GM19035 (cell line): ENCODE results near the gene PTPRO.
"Not testable (repeated sequence)": the region's sequence is repeated elsewhere in the genome, so short reads cannot be mapped to it uniquely, and the experiment has no call there.

ENCODE experiments used
- ATAC-seq: cut with Tn5 transposase; IDR thresholded peaks from one replicate; pipeline ENCODE4 v1.9.1; 2021; ENCODE audit not compliant: unreplicated experiment

The PTPRO gene

DNA sequence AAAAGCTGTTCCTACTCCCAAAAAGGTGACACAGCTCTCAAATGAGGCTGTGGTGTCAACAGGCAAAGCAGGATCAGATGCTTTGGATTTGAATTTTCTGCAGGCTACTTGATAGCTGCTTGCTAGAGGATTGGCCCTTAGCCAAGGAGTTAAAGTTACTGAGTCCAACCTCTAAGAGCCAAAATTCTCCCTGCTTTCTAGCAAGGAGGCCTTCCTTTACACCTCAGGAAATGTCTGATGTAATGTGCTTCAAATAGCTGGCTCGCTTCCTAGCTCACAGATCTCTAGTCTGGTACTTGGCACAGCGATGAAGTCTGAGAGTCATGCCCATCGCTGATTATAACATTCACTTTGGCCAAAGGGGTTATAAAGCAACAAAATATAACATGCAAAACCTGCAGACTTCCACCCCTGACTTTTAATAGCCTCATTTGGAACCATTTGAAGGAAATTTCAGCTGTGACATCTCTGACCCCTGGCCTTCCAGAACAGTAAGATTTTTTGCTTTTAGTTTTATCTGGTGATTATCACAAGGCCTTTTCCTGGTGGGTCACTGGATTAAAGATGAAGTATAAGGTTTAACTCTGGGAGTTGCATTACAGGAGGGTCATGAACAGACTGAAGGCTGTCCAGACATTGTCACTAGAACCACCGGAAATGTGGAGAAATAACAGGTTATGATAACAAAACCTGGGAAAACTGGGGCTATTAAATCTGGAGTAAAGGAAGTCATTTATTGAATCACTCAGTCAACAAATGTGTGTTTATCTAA lies 277.1 kb downstream of the PTPRO start:
- ATAC-seq, result no peak

DNA sequence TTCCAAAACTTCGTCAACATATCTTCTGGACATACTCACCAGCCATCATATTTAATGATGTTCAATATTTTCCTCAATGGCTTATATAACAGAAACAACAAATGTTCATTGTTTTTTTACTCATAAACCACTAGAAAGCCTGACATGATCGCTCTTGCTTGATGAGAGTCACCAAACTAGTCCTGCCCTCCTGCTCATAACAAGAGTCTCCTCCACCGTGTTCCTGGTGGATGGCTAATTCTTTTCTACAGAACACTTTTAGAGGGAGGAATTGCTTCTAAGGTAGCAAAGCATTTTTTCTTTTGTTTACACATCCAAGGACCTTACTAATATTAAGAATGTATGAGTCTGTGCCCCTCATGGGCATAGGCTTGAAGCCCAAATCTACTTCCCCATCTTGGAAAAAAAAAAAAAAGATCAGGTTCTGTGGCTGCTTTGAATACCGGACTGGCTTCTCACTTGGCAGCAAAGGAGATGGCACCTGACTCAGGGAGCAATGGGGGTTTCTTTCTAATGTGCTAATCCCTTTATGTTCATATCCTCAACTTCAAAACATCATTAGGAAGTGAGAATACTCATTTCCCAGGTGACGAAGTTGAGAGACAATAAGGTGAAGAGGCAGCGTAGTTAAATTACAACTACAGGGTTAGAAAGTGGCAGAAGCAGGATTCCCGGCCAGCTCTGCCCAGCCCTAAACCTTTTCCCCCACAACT lies 278.1 kb downstream of the PTPRO start:
- no peak for ATAC-seq

DNA sequence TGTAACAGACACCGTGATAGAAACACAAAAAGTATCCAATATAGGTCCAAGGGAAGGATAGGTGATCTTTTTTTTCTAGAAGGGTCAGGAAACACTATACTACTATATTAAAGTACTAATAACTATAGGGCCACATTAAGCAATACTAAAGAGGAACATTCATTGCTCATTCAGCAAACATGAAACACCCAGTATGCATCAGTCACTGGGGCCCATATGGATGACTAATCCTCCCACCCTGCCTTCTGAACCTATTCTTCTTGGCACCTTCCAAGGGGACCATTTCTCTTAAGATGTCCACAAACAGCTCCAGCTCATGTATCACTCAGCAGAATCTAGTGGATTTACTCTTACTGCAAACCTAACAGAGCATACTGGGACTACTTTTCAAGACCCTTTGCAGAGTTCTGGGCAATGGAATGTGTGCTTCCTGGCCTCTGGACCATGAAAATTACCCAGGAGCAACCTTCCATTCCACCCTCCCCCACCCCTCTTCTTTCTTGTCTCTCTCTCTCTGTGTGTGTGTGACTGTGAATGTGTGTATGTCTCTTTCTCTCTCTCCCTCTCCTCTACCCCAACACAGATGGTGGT lies 279.0 kb downstream of the PTPRO start:
- no peak for ATAC-seq

DNA sequence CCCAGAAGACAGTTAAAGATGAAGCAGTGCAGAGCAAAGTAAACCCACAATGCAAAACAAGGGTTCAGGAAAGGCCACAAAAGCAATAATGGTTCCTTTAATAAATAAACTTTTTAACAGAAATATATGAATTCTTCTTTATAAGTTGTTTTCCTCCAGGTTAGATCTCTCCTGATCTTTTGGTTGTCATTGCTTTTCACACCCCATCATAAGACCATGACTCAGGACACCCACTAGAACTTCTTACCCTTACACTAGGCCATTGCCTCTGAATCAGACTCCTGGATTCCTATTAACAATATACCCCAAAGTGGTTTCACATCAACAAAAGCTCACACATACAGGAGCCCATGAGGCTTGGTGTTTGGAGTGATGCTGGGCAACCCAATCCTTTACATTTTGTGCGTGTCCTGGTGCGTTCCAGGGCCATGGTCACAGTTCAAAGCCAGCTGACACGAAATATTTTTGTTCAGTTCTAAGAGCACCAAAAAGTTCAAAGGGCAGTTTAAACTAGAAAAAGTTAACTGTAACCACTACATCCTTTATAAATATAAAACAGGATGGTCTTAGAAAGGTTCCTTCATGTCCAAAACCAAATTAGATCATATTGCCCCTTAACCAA lies 279.9 kb downstream of the PTPRO start:
- no peak for ATAC-seq

DNA sequence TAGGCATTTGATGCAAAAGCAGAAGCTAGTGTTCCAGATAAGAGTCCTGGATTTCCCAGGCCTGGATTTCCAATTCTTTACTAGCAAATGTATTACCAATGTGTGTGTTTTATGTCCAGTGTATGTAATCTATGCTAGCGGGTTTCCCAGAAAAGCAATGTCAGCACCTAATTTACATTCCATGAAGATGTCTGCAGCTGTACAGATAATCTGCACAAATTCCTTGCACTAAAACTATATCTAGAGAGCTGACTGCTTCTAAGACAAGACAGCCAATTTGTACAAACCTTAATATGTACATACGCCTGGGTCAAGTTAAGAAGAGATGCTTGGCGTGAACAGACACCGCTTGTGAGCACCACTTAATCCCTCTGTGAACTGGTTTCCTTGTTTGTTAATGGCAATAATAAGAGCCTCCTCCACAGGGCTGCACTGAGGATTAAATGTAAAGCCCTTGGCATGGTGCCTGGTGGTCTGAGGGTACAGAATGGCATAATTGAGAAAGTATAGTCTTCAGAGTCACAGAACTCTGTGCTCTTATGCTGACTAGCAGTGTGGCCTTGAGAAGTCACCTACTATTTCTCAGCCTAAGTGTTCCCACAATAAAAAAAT lies 281.3 kb downstream of the PTPRO start:
- ATAC-seq, result no peak

DNA sequence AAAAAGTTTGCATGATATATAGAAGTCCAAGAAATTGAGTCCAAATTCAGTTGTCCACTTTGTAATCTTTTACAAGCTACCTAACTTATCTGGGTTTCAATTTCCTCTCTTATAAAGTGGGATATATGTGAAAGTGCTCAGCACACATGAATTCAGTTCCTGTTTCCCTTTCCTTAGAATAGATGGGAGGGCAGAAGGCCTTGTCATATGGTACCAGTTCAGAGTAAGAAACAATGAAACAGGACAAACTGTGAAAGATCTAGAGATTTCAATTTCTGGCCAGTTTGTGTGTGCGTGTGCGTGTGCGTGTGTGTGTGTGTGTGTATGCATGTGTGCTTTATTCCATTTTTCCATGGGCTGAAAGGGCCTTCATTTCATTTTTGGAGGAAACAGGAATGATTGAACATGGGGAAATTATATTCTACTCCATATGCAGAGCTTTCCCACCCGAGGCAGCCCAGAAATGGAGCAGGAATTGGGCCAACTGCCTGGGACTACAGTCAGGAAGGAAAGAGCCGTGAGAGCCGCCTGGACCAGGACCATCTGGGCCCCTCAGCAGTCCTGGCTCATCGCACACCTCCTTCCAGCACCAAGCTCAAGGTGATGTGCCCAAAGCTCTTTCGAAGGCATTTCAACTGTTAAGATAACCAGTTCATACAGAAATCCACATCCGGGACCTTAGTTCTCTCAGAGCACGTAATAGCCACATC lies 283.7 kb downstream of the PTPRO start:
- no peak for ATAC-seq

DNA sequence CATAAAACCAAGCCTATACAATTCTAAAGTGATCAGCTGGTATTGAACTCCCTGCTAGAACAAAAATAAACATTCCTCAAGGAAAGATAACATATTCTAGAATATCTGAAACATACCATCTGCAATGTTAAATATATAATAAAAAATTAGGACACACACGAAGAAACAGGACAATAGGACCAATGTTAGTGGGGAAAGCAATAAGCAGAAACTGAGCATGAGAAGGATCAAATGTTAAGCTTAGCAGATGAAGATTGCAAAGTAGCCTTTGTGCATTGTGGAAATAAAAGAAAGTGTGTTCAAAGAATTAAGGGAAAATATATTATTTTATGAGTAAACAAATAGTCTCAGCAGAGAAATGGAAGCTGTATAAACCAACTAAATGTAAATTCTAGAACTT lies 286.1 kb downstream of the PTPRO start:
- ATAC-seq, result no peak

DNA sequence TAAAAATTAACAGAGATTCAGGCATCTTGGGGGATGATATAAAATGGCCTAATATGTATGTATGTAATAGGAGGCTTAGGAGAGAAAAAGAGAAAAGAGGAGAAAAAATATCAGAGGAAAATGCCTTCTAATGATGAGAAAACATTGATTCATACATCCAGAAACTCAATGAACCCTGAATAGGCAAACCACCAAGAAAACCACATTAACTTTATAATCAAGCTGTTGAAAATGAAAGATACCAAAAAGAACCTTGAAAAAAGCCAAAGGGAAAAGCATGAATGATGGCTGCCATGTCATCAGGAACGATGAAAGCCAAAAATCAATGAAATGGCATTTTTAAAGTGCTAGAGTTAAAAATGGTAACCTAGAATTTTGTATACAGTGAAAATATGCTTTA lies 286.6 kb downstream of the PTPRO start:
- ATAC-seq, result no peak

DNA sequence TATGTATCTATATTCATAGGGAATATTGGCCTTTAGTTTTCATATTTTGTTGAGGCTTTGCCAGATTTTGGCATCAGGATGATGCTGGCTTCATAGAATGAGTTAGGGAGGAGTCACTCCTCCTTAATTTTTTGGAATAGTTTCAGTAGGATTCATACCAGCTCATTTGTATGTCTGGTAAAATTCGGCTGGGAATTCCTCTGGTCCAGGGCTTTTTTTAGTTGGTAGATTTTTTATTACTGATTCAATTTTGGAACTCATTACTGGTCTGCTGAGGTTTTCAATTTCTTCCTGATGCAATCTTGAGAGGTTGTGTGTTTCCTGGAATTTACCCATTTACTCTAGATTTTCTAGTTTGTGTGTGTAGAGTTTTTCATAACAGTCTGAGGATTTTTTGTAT lies 291.7 kb downstream of the PTPRO start:
- no peak for ATAC-seq

DNA sequence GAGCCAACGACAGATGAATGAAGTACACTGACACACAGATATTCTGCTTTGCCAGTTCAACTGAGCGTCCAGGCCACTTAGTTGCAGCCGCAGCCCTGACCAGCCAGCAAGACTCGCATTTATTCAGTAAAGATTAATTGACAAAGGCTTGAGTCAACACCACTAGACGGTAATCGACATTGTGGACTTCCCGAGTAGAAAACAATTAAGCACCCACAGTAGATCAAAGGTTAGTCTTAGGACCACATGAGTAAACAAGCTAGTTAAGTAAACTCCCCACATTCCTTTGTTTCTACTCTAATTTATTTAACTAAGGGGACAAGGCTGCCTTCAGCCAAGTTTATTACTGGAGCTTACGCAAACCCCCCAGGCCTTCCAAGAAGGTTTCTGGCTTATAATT lies 294.2 kb downstream of the PTPRO start:
- not testable (repeated sequence) for ATAC-seq

DNA sequence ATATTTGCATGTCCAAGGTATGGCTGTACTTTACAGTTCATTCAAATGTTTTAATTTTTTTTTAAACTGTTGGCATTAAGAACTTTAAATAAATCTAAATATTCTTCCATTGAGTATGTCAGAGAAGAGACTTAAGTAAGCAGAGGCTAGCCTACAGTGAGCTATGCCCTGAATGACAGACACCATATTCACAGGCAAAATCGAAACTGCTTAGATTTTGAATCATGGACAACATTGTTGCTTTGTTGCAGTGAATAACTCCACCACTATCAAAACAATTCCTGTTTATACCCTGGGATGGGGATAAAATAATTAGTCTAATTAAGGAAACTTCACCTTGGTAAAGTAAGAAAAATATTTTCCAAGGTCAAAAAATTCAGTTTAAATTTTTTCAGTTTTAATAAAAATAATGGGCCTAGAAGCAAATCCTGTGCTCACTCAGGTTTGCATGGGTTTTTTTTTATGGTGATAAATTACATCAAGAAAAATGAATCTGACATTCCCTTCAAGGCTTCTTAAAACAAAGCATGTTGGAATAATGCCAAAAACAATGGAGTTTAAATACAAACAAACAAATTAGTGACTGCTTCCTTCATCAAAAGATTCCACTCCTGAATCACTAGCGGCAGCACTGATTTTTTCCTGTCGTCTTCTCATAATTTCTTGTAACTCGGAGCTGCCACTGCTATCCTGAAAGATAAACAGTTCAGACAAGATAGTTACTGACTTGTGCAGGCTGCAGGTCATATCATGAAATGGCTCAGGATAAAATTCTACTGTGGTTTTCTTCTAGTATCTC lies 298.6 kb downstream of the PTPRO start:
- no peak for ATAC-seq

DNA sequence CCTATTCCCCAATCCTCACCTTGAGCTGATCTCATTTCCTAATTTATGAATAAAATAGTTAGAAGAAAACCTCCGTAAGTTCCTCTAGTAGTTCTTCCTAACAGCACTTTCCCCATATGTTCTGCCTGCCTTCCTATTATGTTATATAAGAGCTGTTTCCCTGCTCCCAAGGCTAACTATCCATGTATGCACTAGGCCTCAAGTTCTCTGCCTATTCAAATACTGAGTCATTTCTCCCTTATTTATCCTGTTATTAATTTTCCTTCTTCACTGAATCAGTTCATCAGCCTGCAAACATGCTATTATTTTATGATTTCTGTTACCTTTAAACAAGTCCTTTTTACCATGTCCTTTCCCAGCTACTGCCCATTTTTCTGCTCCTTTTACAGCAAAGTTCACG lies 302.8 kb downstream of the PTPRO start:
- ATAC-seq, result no peak

DNA sequence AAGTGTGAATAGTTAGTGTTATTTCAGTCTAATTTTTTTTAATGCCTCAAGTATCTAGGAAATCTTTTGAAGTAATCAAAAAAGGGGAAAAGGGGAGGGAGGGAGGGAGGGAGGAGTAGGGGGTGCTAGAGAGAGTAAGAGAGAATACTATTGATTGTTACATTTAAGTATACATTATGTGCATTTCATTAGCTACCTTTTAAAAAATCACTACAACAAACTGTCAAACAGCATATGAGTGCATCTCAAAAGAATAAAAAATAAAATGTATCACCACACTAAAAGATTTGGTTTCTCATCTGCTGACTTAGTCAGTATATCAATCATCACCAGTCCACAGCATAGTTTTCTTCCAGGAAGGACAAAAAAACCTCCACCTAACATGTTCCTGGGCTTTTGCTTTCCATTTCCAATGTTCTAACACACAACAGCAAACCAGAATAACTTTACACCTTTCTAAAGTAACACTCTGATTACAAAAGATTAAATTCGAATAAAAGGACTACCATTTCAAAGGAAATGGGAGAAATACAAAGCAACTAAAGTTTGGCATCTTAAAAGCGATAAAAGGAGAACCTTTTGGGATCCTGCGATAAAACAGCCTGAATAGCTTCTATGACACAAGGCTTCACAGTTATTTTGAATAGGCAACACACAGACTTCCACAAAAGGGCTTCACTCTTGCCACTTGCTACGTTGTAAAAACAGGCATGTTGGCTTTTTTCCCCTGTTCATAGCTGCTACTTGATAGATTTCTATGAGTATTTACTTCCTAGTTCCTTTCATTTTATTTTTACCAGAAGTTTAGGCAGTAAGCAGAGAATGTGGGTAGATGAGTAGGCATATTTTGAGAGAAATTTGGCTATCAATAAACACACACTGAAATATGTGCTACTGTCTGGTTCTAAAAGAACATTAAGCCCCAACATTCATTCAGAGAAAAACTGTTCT lies 306.0 kb downstream of the PTPRO start:
- no peak for ATAC-seq

DNA sequence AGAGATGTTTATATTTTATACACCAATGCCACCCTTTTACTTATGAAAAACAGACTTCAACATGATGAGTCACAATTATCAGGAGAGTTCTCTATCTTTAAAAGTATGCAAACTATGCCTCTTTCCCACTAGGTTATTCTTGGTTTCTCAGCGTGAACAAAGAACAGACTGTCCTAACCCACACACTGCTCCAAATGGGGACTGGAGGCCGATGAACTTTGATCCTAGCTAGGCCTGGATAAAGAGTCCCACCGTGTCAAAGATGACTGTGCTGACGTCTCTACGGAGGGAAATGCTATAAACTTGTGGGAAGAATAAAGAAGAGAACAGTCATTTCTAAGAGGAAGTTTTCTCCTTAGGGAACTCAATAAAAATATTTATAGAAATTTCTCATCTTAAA lies 306.8 kb downstream of the PTPRO start:
- no peak for ATAC-seq

DNA sequence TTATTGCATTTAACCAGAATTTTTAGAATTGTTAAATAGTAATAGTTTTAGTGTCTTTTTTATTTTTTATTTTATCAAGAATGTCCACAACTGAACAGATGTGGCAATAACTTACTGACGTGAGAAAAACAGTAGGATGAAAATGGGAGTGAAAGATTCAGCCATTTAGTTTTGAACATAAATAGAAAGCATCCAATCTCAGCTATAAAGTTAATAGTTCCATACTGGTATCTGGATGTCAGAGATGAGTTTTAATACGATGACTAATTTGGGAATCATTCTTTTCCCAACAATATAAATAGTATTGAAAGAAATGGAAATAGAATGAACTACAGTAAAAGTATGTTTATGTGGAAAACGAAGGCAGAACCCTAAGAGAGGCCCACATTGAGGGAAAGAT lies 307.5 kb downstream of the PTPRO start:
- ATAC-seq, result no peak

DNA sequence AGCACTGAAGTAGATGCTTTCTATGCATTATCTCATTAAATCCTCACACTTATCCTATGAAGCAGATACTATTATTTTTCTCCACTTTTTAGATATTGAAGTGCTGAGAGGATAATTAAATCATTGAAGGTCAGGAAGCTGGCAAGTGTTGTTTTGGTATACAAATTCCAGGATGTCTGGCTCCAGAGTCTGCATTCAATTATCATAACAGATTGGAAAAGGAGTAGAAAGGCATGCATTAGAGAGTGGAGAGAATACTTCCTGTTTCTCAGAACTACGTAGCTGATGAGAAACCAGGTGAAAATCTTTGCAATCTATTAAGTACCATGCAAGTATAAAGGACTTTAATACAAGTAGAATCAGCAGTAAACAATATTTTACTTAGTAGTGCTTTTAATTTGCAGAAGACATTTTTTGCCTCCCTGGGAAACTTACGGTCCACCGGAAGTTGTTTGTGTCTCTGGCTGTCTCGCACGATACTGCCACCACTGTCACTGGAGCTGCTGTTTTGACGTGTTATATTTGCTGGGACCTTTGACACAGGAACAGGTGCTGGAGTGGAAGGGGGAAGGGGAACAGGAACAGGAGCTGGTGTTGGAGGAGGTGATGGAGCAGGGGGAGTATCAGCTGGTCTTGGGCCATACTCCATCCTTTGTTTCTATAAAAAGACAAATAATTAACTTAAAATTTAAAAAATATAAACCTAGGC lies 308.9 kb downstream of the PTPRO start:
- no peak for ATAC-seq

DNA sequence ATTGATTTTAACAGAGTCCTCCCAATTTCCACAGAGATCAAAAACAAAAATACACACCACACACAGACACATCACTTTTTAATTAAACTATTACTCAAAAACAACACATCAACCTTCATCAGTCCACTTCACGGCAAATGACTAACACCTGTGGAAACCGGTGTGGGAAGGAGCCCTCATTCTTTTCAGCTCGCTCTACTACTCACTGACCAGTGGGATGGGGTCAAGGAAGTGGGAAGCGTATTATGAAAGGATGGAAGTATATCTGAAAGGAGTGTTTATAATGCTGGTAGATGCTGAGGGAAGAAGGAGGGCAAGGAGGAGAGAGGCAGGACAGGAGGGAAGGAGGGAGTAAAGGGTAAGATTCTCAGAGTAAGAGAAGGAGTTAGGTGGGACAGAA lies 310.4 kb downstream of the PTPRO start:
- ATAC-seq, result no peak

DNA sequence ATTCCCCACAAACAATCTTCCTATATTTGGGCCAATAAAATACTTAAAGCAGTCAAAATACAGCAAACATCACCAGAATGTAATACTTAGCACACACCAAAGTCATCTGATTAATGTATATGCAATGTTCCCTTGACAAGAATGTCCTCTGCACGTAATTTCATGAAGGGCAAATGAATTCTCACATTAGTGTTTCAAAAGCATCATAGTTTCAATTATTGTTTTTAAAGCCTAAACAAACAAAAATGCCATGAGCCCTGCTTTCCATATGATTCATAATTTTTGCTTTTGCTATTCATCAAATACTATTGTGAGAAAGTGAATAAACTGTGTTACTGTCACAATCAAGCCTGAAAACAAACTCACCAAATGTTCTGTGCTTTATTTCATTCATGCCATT lies 310.9 kb downstream of the PTPRO start:
- ATAC-seq, result no peak
